A549 (cell line): ENCODE data around the gene DNMT3A. TPM values are rescaled to one million over a fixed set of nuclear protein-coding genes. Genes with fewer than 3 reads are reported as not detected.
A peak's percentile ranks its signal among the peaks of the same experiment; 100 is the strongest.

ENCODE experiments used
- ATOH8 ChIP-seq: fragments of 250-450 bp; sonication (Bioruptor Pico); IDR thresholded peaks from 2 replicates; pipeline ENCODE4 v1.5.0; 2020; ENCODE audit warnings: low read depth, mild to moderate bottlenecking, moderate library complexity
- BCL3 ChIP-seq: fragments of >200 bp; sonication (Bioruptor Twin); formaldehyde crosslinking; IDR thresholded peaks from 3 replicates; pipeline ENCODE4 v1.6.1; 2016
- CHD2 ChIP-seq: fragments of 150-350 bp; IDR thresholded peaks from 2 replicates; pipeline ENCODE4 v1.6.1; 2014; ENCODE audit warnings: low read length; ENCODE audit not compliant: partially characterized antibody
- CTCF ChIP-seq: fragments of >200 bp; sonication (Bioruptor Twin); formaldehyde crosslinking; IDR thresholded peaks from 3 replicates; pipeline ENCODE4 v1.5.1; 2016
- E2F6 ChIP-seq: IDR thresholded peaks from 2 replicates; pipeline ENCODE4 v1.6.1; 2012; ENCODE audit warnings: low read depth, borderline replicate concordance
- ELK1 ChIP-seq: fragments of 150-350 bp; IDR thresholded peaks from 2 replicates; pipeline ENCODE4 v1.6.1; 2014; ENCODE audit warnings: low read depth, mild to moderate bottlenecking, low read length
- ESRRA ChIP-seq: fragments of 150-350 bp; IDR thresholded peaks from 2 replicates; pipeline ENCODE4 v1.6.1; 2014; ENCODE audit warnings: mild to moderate bottlenecking, low read length, borderline replicate concordance
- FOSB ChIP-seq: fragments of 250-450 bp; sonication (Bioruptor Pico); IDR thresholded peaks from 2 replicates; pipeline ENCODE4 v1.5.0; 2020; ENCODE audit warnings: mild to moderate bottlenecking, moderate library complexity
- GATA3 ChIP-seq: IDR thresholded peaks from 2 replicates; pipeline ENCODE4 v1.6.1; 2012; ENCODE audit warnings: borderline replicate concordance
- HDAC2 ChIP-seq: fragments of 200-600 bp; sonication (generic); IDR thresholded peaks from 2 replicates; pipeline ENCODE4 v1.6.1; 2016
- HES2 ChIP-seq: fragments of >200 bp; sonication (Bioruptor Twin); formaldehyde crosslinking; IDR thresholded peaks from 2 replicates; pipeline ENCODE4 v1.6.1; 2016
- HOXB13 ChIP-seq: fragments of 250-450 bp; sonication (Bioruptor Pico); IDR thresholded peaks from 2 replicates; pipeline ENCODE4 v1.5.0; 2020; ENCODE audit warnings: low read depth, mild to moderate bottlenecking, moderate library complexity
- JUNB ChIP-seq: fragments of >200 bp; sonication (Bioruptor Twin); formaldehyde crosslinking; IDR thresholded peaks from 2 replicates; pipeline ENCODE4 v1.6.1; 2016
- KDM5A ChIP-seq: fragments of 200-600 bp; sonication (generic); IDR thresholded peaks from 2 replicates; pipeline ENCODE4 v1.6.1; 2016; ENCODE audit warnings: antibody characterized with exemption, mild to moderate bottlenecking
- MAFK ChIP-seq: fragments of 450-650 bp; IDR thresholded peaks from 2 replicates; pipeline ENCODE4 v1.6.1; 2014; ENCODE audit not compliant: partially characterized antibody
- MYC ChIP-seq: IDR thresholded peaks from 2 replicates; pipeline ENCODE4 v1.6.1; 2012; ENCODE audit warnings: mild to moderate bottlenecking, inconsistent platforms, low read length, improper control_type of control experiment, borderline replicate concordance
- NFE2L2 ChIP-seq: fragments of 150-350 bp; conservative IDR thresholded peaks from 2 replicates; pipeline ENCODE4 v1.6.1; 2014; ENCODE audit warnings: low read length
- PBX3 ChIP-seq: IDR thresholded peaks from 2 replicates; pipeline ENCODE4 v1.6.1; 2012
- POLR2A ChIP-seq: IDR thresholded peaks from 2 replicates; pipeline ENCODE4 v1.6.1; 2012; ENCODE audit warnings: mild to moderate bottlenecking, low read length
- POLR2AphosphoS2 ChIP-seq: conservative IDR thresholded peaks from 2 replicates; pipeline ENCODE4 v1.6.1; 2012; ENCODE audit warnings: low read length, improper control_type of control experiment, inconsistent platforms
- RAD21 ChIP-seq, 2 experiments: fragments of >200 bp in 1 of 2; sonication (Bioruptor Twin) in 1 of 2; formaldehyde crosslinking in 1 of 2; IDR thresholded peaks in 1 of 2; conservative IDR thresholded peaks in 1 of 2; 2 replicates in 1 of 2; 3 replicates in 1 of 2; pipeline ENCODE4 v1.6.1; 2012 to 2018; ENCODE audit warnings: inconsistent platforms in 1 of 2
- RARB ChIP-seq: fragments of 250-450 bp; sonication (Bioruptor Pico); IDR thresholded peaks from 2 replicates; pipeline ENCODE4 v1.8.0; 2021; ENCODE audit warnings: mild to moderate bottlenecking, moderate library complexity
- RCOR1 ChIP-seq: fragments of 150-350 bp; IDR thresholded peaks from 2 replicates; pipeline ENCODE4 v1.6.1; 2014; ENCODE audit warnings: antibody characterized with exemption, low read length, low read depth
- RFX5 ChIP-seq: fragments of 450-650 bp; IDR thresholded peaks from 2 replicates; pipeline ENCODE4 v1.7.1; 2014; ENCODE audit warnings: antibody characterized with exemption, mild to moderate bottlenecking, moderate library complexity
- TP53 ChIP-seq: fragments of 250-450 bp; sonication (Bioruptor Pico); IDR thresholded peaks from 2 replicates; pipeline ENCODE4 v1.5.0; 2021; ENCODE audit warnings: mild to moderate bottlenecking, moderate library complexity
- ZC3H11A ChIP-seq: fragments of 450-650 bp; IDR thresholded peaks from 2 replicates; pipeline ENCODE4 v1.6.1; 2014; ENCODE audit warnings: antibody characterized with exemption, mild to moderate bottlenecking
- polyA plus RNA-seq, 4 experiments: library from polyadenylated mRNA; depleted of rRNA in 3 of 4; stranded (reverse); fragments of >200 nt; fragmentation: RNase III in 1 of 4; extraction: RNeasy Plus Mini Kit Qiagen cat#74134 plus additional on column Dnase treatment in 1 of 4; gene quantifications; 2 replicates in 3 of 4; 3 replicates in 1 of 4; pipeline ENCODE4 v1.2.3, GENCODE V29; 2011 to 2017

DNMT3A gene
- polyA plus RNA-seq, 2 of the 4 experiments (the other 2 are of a cell fraction) = 4.4 to 11.9 TPM

GRCh38 chr2:25215948-25216679, 125.6 kb downstream of the DNMT3A start (continued):
- no peak for TF ChIP-seq ESRRA
- no peak for TF ChIP-seq RFX5
- no peak for TF ChIP-seq ELK1
- no peak for TF ChIP-seq HOXB13
- TF ChIP-seq PBX3 = no peak
- TF ChIP-seq POLR2A = peak; percentile 65
- TF ChIP-seq MYC = peak; percentile 61; the same call in 1 of the 2 replicates
- no peak for TF ChIP-seq HDAC2
- TF ChIP-seq RCOR1 = no peak
- no peak for TF ChIP-seq RAD21 (conservative IDR thresholded peaks at IDR 0.05 in 1 of 2, IDR thresholded peaks at IDR 0.05 in 1 of 2)
- no peak for TF ChIP-seq NFE2L2
- TF ChIP-seq RARB (CRISPR knock-in tag) = no peak
- no peak for TF ChIP-seq MAFK
- TF ChIP-seq GATA3 = no peak
- 0 out of 2 replicates have a peak, but pooled peaks have one; percentile 10 for TF ChIP-seq ATOH8 (CRISPR knock-in tag)
- TF ChIP-seq POLR2AphosphoS2 = no peak
- no peak for TF ChIP-seq TP53 (CRISPR knock-in tag)
- no peak for TF ChIP-seq ZC3H11A
- TF ChIP-seq HES2 = no peak
- no peak for TF ChIP-seq KDM5A
- no peak for TF ChIP-seq CTCF
- no peak for TF ChIP-seq CHD2
- TF ChIP-seq BCL3 = peak; percentile 58; the same call in 2 of the 3 replicates
- no peak for TF ChIP-seq JUNB
- no peak for TF ChIP-seq FOSB (CRISPR knock-in tag)
- TF ChIP-seq E2F6 = 0 out of 2 replicates have a peak, but pooled peaks have one; percentile 24
- TF ChIP-seq, all 56 proteins: peak for 8
